H1 (cell line): ENCODE results near the gene TMEM44.

Source experiments
- EP300 ChIP-seq, 2 experiments: IDR thresholded peaks; 1 replicate in 1 of 2; 2 replicates in 1 of 2; pipeline ENCODE4 v1.6.1; 2011 to 2012; ENCODE audit warnings: low read depth in 2 of 2, low read length in 2 of 2, mild to moderate bottlenecking in 2 of 2, borderline replicate concordance in 1 of 2, inconsistent platforms in 1 of 2, moderate library complexity in 1 of 2
- POLR2A ChIP-seq, 2 experiments: IDR thresholded peaks; 1 replicate in 1 of 2; 2 replicates in 1 of 2; pipeline ENCODE4 v1.6.1; 2011; ENCODE audit warnings: low read depth in 2 of 2, low read length in 2 of 2, mild to moderate bottlenecking in 2 of 2; ENCODE audit errors: control extremely low read depth in 1 of 2
- TF ChIP-seq, protein P1 (sequence below), 3 experiments: IDR thresholded peaks; 1 replicate in 2 of 3; 2 replicates in 1 of 3; pipeline versions ENCODE4 v1.5.1 to v1.6.1; 2011; ENCODE audit warnings: low read length in 3 of 3, mild to moderate bottlenecking in 3 of 3, inconsistent platforms in 2 of 3, low read depth in 1 of 3, moderate library complexity in 1 of 3; ENCODE audit not compliant: insufficient read depth in 1 of 3; ENCODE audit errors: control extremely low read depth in 1 of 3

DNA sequence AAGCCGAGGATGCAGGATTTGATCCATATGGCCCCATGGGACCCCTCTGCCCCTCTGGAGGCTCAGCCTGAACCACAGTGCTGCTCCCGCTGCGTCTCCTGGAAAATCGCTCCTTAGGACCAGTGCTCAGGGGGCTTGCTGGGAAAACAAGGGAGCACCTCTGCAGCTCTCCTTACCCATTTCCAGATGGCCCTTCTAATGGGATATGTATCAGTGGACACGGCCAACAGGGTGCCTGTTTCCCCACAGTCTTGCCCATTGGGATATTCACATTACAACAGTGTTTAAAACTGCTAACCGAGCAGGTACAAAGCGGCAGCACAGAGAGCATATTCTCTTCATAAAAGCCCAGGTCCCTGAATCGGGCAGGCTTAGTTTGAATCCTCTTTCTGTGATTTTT lies 27.1 kb downstream of the TMEM44 start:
- TF ChIP-seq, protein P1, sequence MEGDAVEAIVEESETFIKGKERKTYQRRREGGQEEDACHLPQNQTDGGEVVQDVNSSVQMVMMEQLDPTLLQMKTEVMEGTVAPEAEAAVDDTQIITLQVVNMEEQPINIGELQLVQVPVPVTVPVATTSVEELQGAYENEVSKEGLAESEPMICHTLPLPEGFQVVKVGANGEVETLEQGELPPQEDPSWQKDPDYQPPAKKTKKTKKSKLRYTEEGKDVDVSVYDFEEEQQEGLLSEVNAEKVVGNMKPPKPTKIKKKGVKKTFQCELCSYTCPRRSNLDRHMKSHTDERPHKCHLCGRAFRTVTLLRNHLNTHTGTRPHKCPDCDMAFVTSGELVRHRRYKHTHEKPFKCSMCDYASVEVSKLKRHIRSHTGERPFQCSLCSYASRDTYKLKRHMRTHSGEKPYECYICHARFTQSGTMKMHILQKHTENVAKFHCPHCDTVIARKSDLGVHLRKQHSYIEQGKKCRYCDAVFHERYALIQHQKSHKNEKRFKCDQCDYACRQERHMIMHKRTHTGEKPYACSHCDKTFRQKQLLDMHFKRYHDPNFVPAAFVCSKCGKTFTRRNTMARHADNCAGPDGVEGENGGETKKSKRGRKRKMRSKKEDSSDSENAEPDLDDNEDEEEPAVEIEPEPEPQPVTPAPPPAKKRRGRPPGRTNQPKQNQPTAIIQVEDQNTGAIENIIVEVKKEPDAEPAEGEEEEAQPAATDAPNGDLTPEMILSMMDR (IDR thresholded peaks at IDR 0.05; ENCODE audit: control extremely low read depth in 1 of 3, insufficient read depth in 1 of 3, low read depth in 1 of 3, low read length in 3 of 3): no peak
- TF ChIP-seq EP300 (IDR thresholded peaks at IDR 0.05; ENCODE audit: borderline replicate concordance in 1 of 2, low read depth in 2 of 2, low read length in 2 of 2): no peak
- TF ChIP-seq POLR2A (IDR thresholded peaks at IDR 0.05; ENCODE audit: control extremely low read depth in 1 of 2, low read depth in 2 of 2, low read length in 2 of 2): no peak
